Measurements from ENCODE around the gene RORC. TPM values are rescaled to one million over a fixed set of nuclear protein-coding genes. Genes with fewer than 3 reads are reported as not detected.

Gene RORC
- total and polyA plus RNA-seq, 12 donors = 0.06 to 15.1 (median 2.9) TPM

DNA sequence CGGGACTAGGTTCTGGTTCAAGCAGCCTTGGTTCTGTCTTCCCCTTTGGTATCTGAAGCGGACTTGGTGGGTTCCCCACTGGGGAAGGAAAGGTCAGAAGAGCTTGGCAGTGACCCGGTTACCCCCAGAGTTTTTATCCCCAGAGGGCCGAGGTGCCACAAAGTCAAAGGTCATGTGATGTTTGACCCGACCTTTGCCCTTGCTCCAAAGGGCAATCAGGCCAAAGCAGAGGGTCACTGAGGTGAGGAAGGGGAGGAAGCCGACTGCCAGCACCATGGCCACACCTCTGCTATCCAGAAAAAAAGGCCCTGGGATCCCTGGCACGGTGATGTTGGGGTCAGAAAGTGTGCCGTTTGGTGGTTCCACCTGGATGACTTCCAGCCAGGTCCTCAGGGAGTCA, 30.8 kb downstream of the RORC start:
- no peak overlapping the region for H3K27ac ChIP-seq
- no peaks in the 10 kb centered on the region for H3K9me3 ChIP-seq (replicated peaks in 1 of 3)
- DNase-seq = no peak
- no peak overlapping the region for H3K4me3 ChIP-seq
- H3K27me3 ChIP-seq = no peaks in the 10 kb centered on the region
- no peak for TF ChIP-seq POLR2A (IDR thresholded peaks at IDR 0.05)
- TF ChIP-seq, protein P1, sequence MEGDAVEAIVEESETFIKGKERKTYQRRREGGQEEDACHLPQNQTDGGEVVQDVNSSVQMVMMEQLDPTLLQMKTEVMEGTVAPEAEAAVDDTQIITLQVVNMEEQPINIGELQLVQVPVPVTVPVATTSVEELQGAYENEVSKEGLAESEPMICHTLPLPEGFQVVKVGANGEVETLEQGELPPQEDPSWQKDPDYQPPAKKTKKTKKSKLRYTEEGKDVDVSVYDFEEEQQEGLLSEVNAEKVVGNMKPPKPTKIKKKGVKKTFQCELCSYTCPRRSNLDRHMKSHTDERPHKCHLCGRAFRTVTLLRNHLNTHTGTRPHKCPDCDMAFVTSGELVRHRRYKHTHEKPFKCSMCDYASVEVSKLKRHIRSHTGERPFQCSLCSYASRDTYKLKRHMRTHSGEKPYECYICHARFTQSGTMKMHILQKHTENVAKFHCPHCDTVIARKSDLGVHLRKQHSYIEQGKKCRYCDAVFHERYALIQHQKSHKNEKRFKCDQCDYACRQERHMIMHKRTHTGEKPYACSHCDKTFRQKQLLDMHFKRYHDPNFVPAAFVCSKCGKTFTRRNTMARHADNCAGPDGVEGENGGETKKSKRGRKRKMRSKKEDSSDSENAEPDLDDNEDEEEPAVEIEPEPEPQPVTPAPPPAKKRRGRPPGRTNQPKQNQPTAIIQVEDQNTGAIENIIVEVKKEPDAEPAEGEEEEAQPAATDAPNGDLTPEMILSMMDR (IDR thresholded peaks at IDR 0.05) = no peak
- H3K4me1 ChIP-seq (replicated peaks in 1 of 2) = no peaks in the 10 kb centered on the region
- H3K36me3 ChIP-seq (replicated peaks in 1 of 2) = no peaks in the 10 kb centered on the region
- intact Hi-C loops (cut with DNase I) = no loop called here
- WGBS, 4 donors = 45 to 69% (median 56%) methylated on average over 5 to 8 of the region's 8 CpGs

DNA sequence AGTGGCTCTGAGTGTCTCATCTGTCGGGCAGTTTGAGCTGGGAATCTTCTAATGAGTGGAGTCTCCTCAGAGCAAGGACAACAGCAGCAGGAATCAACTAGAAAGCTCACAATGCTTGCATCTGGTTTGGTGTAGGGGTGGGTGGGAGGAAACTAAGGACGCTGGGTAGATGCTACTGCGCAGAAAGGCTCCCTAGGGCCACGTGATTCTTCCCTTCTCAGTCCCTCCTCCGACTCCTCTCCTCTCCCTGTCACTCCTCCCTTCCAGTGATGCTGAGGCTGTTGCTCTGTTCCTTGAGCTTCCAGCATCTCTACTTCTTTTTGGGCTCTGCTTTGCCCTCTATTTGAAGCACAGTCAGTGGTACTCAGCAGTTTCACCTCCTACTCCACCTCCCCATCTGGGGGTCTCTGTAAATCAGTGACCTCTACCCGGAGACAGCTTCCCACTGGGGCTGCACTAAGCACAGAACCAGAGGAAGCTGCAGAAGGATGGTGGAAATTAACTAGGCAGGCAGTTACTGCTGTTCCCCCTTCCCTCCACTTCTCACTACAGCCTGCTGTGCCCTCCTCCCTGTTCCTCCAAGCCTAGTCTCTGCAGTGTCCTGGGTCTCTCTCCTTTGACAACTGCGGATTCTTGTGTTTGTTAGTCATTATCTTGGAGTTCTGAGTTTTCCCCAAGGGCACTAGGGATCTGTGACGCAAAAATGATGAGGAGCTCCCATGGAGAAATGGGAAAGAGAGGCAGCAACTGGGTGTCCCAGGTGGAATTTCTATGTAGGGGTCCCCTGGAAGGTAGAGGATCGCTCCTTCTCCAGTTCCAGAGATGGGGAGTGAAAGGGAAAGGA, 32.2 kb downstream of the RORC start:
- 53 to 59% (median 55%) methylated on average over 9 of the region's 9 CpGs for WGBS, 4 donors
- TF ChIP-seq, protein P1 (IDR thresholded peaks at IDR 0.05) = no peak
- no peak for TF ChIP-seq POLR2A (IDR thresholded peaks at IDR 0.05)
- Histone ChIP-seq H3K4me3 (no peak overlapping the region), H3K9me3 (replicated peaks in 1 of 3) (no peaks in the 10 kb centered on the region), H3K27me3 (no peaks in the 10 kb centered on the region), H3K36me3 (replicated peaks in 1 of 2) (no peaks in the 10 kb centered on the region), H3K27ac (no peak overlapping the region), H3K4me1 (replicated peaks in 1 of 2) (no peaks in the 10 kb centered on the region)
- no peak for DNase-seq
- intact Hi-C loops (cut with DNase I) = no loop called here

DNA sequence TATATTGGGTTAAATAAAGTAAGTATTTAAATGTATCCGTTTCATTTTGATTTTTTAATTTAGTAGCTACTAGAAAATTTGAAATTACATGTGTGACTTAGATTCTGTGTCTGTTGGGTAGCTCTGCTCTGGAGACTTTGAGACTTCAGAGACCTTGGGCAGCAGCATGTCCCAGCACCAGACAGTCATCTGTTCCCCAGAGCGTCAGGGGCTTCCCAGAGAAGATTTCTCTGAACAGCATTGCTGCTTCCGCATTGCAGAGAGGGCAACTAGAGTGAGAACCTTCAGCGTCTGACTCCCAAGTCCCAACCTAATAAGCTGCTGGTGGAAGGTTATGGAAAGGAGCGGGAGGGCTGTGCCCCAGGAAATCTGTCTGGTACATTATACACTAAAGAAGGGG, 33.0 kb downstream of the RORC start:
- Histone ChIP-seq H3K27ac (no peak overlapping the region), H3K4me1 (replicated peaks in 1 of 2) (no peaks in the 10 kb centered on the region), H3K36me3 (replicated peaks in 1 of 2) (no peaks in the 10 kb centered on the region), H3K27me3 (no peaks in the 10 kb centered on the region), H3K4me3 (no peak overlapping the region), H3K9me3 (replicated peaks in 1 of 3) (no peaks in the 10 kb centered on the region)
- DNase-seq = no peak
- intact Hi-C loops (cut with DNase I) = no loop called here
- no peak for TF ChIP-seq POLR2A (IDR thresholded peaks at IDR 0.05)
- TF ChIP-seq, protein P1 (IDR thresholded peaks at IDR 0.05) = no peak
- 79 to 89% (median 86%) methylated on average over 5 of the region's 5 CpGs for WGBS, 4 donors

DNA sequence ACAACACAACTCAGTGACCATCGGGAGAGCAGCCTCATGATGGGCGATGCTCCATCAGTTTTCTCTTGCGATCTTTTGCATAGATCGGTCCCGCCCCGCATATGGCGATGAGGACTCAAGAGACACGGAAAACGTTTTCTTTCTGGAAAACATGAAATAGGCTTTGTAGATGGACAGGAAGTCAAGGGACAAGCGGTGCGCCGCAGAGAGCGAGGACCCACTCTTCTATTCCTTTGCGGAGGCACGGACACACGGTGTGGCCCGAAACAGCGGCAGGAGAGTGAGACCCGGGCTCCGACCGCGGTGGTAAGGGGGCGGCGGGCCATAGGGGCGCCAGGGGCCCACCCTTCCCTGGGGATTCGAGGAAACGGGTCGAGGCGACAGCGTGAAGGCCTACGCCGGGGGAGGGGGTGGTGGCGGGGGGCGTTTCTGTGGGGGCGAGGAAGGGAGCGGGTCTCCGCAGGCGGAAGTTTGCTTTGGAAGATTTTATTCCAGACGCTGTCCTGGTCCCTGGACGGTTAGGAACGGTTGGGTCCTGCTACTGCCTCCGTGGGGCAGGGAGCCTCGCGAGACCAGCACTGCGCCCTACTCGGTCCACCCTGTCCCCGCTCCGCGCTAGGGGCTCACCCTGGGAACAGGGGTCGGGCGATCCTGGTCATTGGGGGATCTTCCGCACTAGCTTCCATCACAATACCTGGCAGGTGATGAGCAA, 40.5 kb downstream of the RORC start:
- Histone ChIP-seq H3K27me3 (no peaks in the 10 kb centered on the region), H3K4me1 (replicated peaks in 1 of 2) (no peaks in the 10 kb centered on the region), H3K9me3 (replicated peaks in 1 of 3) (no peaks in the 10 kb centered on the region), H3K27ac (peak overlapping the region in 3 of 5 donors; percentile 39 to 50 (median 46)), H3K36me3 (replicated peaks in 1 of 2) (no peaks in the 10 kb centered on the region), H3K4me3 (peak overlapping the region in 3 of 4 donors; percentile 45 to 64 (median 59))
- 0 to 3% (median 1%) methylated on average over 28 to 52 of the region's 52 CpGs for WGBS, 4 donors
- no peak for TF ChIP-seq POLR2A (IDR thresholded peaks at IDR 0.05)
- TF ChIP-seq, protein P1 (IDR thresholded peaks at IDR 0.05) = no peak
- DNase-seq = peak in 3 of 7 donors; percentile 31 to 34 (median 34)
- intact Hi-C loops (cut with DNase I) = no loop called here
